Esophagus (tissue), 2 donors: ENCODE results near the gene RNF31. TPM values are rescaled to one million over a fixed set of nuclear protein-coding genes. Genes with fewer than 3 reads are reported as not detected.

ENCODE experiments used
- H3K27ac ChIP-seq, 2 donors: one replicate each; pipeline ENCODE4 v1.5.1; 2013; ENCODE audit warnings: low read depth in 2 of 2, mild to moderate bottlenecking in 2 of 2, inconsistent platforms in 1 of 2, low read length in 1 of 2, moderate library complexity in 1 of 2
- H3K27me3 ChIP-seq, 2 donors: one replicate each; pipeline ENCODE4 v1.6.1; 2013; ENCODE audit warnings: low read length in 2 of 2, control low read depth in 1 of 2, mild to moderate bottlenecking in 1 of 2; ENCODE audit not compliant: insufficient read depth in 2 of 2, control insufficient read depth in 1 of 2
- H3K36me3 ChIP-seq, 2 donors: one replicate each; pipeline ENCODE4 v1.6.1; 2013; ENCODE audit warnings: low read length in 1 of 2; ENCODE audit not compliant: control insufficient read depth in 2 of 2, insufficient read depth in 2 of 2
- H3K4me1 ChIP-seq, 2 donors: one replicate each; pipeline ENCODE4 v1.6.1; 2013; ENCODE audit warnings: low read length in 1 of 2; ENCODE audit not compliant: control insufficient read depth in 2 of 2, insufficient read depth in 2 of 2
- H3K4me3 ChIP-seq, 2 donors: one replicate each; pipeline ENCODE4 v1.5.1; 2013; ENCODE audit warnings: low read length in 2 of 2, mild to moderate bottlenecking in 2 of 2, low read depth in 1 of 2, moderate library complexity in 1 of 2
- H3K9me3 ChIP-seq, 2 donors: one replicate each; pipeline ENCODE4 v1.6.1; 2013; ENCODE audit warnings: mild to moderate bottlenecking in 2 of 2, low read depth in 1 of 2, low read length in 1 of 2, moderate library complexity in 1 of 2; ENCODE audit not compliant: control insufficient read depth in 2 of 2, insufficient read depth in 1 of 2
- WGBS, 2 donors: extraction: QIAGEN DNeasy Blood & Tissue Kit; methylation state at CpG; one replicate each; pipeline ENCODE4 v1.1.7; 2013; 5-methylcytosine and 5-hydroxymethylcytosine counted together
- polyA plus RNA-seq, 2 donors: library from polyadenylated mRNA; stranded (reverse); fragments of 200-250 nt; gene quantifications; one replicate each; pipeline ENCODE4 v1.2.3, GENCODE V29; 2013
- donor health status: healthy with polysubstance abuse.
- donor health status: Bipolar disorder and iron deficiency.

Gene RNF31
- polyA plus RNA-seq, 2 donors = 27.4 to 70.6 TPM

GRCh38 chr14:24116128-24116814 lies 31.0 kb upstream of the RNF31 start:
- H3K36me3 ChIP-seq = peaks cover 14 to 30% of the 10 kb centered on the region in 2 donors
- H3K4me3 ChIP-seq = peak overlapping the region in 1 of 2 donors; percentile 72
- no peak overlapping the region for H3K27ac ChIP-seq
- 74 to 75% methylated on average over 6 of the region's 6 CpGs for WGBS, 2 donors
- no peaks in the 10 kb centered on the region for H3K9me3 ChIP-seq
- peaks cover 0 to 2% of the 10 kb centered on the region in 2 donors for H3K4me1 ChIP-seq
- no peaks in the 10 kb centered on the region for H3K27me3 ChIP-seq

GRCh38 chr14:24117179-24117578 lies 30.1 kb upstream of the RNF31 start:
- Histone ChIP-seq H3K4me3 (no peak overlapping the region), H3K36me3 (peaks cover 14 to 31% of the 10 kb centered on the region in 2 donors)
- WGBS, 2 donors = 74 to 88% methylated on average over 6 of the region's 6 CpGs

GRCh38 chr14:24119691-24120090 lies 27.6 kb upstream of the RNF31 start:
- peaks cover 26 to 40% of the 10 kb centered on the region in 2 donors for H3K36me3 ChIP-seq
- peaks cover 0 to 2% of the 10 kb centered on the region in 2 donors for H3K4me1 ChIP-seq
- H3K4me3 ChIP-seq = no peak overlapping the region
- H3K9me3 ChIP-seq = no peaks in the 10 kb centered on the region
- H3K27me3 ChIP-seq = no peaks in the 10 kb centered on the region
- WGBS, 2 donors = 98% methylated on average over 6 of the region's 6 CpGs
- H3K27ac ChIP-seq = no peak overlapping the region

More at GRCh38 chr14:24117179-24117578, 30.1 kb upstream of the RNF31 start:
- no peaks in the 10 kb centered on the region for H3K9me3 ChIP-seq
- no peaks in the 10 kb centered on the region for H3K27me3 ChIP-seq
- no peak overlapping the region for H3K27ac ChIP-seq
- peaks cover 0 to 2% of the 10 kb centered on the region in 2 donors for H3K4me1 ChIP-seq

GRCh38 chr14:24121210-24121609 lies 26.1 kb upstream of the RNF31 start:
- WGBS, 2 donors = 95 to 97% methylated on average over 8 of the region's 8 CpGs
- Histone ChIP-seq H3K27me3 (no peaks in the 10 kb centered on the region), H3K4me3 (no peak overlapping the region), H3K4me1 (no peaks in the 10 kb centered on the region), H3K9me3 (no peaks in the 10 kb centered on the region), H3K36me3 (peaks cover 26 to 40% of the 10 kb centered on the region in 2 donors), H3K27ac (no peak overlapping the region)

- H3K9me3 ChIP-seq = no peaks in the 10 kb centered on the region
- H3K4me3 ChIP-seq = no peak overlapping the region
- WGBS, 2 donors = 97 to 98% methylated on average over 4 of the region's 4 CpGs
- no peaks in the 10 kb centered on the region for H3K27me3 ChIP-seq
- H3K27ac ChIP-seq = no peak overlapping the region
- peaks cover 23 to 36% of the 10 kb centered on the region in 2 donors for H3K36me3 ChIP-seq
- H3K4me1 ChIP-seq = no peaks in the 10 kb centered on the region
These were observed 24.9 kb upstream of the RNF31 start for GRCh38 chr14:24122416-24122815.

GRCh38 chr14:24122898-24123297 lies 24.4 kb upstream of the RNF31 start:
- Histone ChIP-seq H3K4me1 (no peaks in the 10 kb centered on the region), H3K9me3 (no peaks in the 10 kb centered on the region), H3K27ac (no peak overlapping the region), H3K36me3 (peaks cover 21 to 34% of the 10 kb centered on the region in 2 donors), H3K27me3 (no peaks in the 10 kb centered on the region), H3K4me3 (no peak overlapping the region)
- 90 to 92% methylated on average over 8 of the region's 8 CpGs for WGBS, 2 donors

GRCh38 chr14:24123424-24124417 lies 23.6 kb upstream of the RNF31 start:
- no peaks in the 10 kb centered on the region for H3K4me1 ChIP-seq
- H3K36me3 ChIP-seq = peaks cover 14 to 30% of the 10 kb centered on the region in 2 donors
- no peak overlapping the region for H3K4me3 ChIP-seq
- H3K9me3 ChIP-seq = no peaks in the 10 kb centered on the region
- WGBS, 2 donors = 83 to 84% methylated on average over 9 of the region's 9 CpGs
- H3K27me3 ChIP-seq = no peaks in the 10 kb centered on the region
- H3K27ac ChIP-seq = no peak overlapping the region

GRCh38 chr14:24126939-24127338 lies 20.4 kb upstream of the RNF31 start:
- Histone ChIP-seq H3K9me3 (no peaks in the 10 kb centered on the region), H3K36me3 (peaks cover 8 to 11% of the 10 kb centered on the region in 2 donors), H3K4me3 (no peak overlapping the region), H3K4me1 (peaks cover 0 to 5% of the 10 kb centered on the region in 2 donors), H3K27ac (no peak overlapping the region), H3K27me3 (no peaks in the 10 kb centered on the region)

- Histone ChIP-seq H3K36me3 (peaks cover 6 to 10% of the 10 kb centered on the region in 2 donors), H3K27ac (no peak overlapping the region), H3K4me3 (no peak overlapping the region), H3K27me3 (no peaks in the 10 kb centered on the region), H3K4me1 (peaks cover 0 to 5% of the 10 kb centered on the region in 2 donors), H3K9me3 (no peaks in the 10 kb centered on the region)
- 80 to 95% methylated on average over 2 of the region's 2 CpGs for WGBS, 2 donors
These were observed 19.6 kb upstream of the RNF31 start for GRCh38 chr14:24127673-24128072.
